Lung microvascular endothelial cell (primary cell): ENCODE data around the gene E4F1. TPM values are rescaled to one million over a fixed set of nuclear protein-coding genes. Genes with fewer than 3 reads are reported as not detected.
"Not testable (repeated sequence)": the region's sequence is repeated elsewhere in the genome, so short reads cannot be mapped to it uniquely, and the experiment has no call there.

Source experiments
- DNase-seq, 2 donors: peaks; one replicate each; pipeline versions ENCODE4 v3.0.0 to v3.0.0-alpha.2; 2010; ENCODE audit warnings: low read depth in 2 of 2
- total RNA-seq: library from RNA; depleted of rRNA; stranded (reverse); fragments of >200 nt; gene quantifications from 2 replicates; pipeline ENCODE4 v1.2.1, GENCODE V29; 2014

The E4F1 gene
- total RNA-seq, 1 donor from 2014 or later = 20.8 TPM

DNA sequence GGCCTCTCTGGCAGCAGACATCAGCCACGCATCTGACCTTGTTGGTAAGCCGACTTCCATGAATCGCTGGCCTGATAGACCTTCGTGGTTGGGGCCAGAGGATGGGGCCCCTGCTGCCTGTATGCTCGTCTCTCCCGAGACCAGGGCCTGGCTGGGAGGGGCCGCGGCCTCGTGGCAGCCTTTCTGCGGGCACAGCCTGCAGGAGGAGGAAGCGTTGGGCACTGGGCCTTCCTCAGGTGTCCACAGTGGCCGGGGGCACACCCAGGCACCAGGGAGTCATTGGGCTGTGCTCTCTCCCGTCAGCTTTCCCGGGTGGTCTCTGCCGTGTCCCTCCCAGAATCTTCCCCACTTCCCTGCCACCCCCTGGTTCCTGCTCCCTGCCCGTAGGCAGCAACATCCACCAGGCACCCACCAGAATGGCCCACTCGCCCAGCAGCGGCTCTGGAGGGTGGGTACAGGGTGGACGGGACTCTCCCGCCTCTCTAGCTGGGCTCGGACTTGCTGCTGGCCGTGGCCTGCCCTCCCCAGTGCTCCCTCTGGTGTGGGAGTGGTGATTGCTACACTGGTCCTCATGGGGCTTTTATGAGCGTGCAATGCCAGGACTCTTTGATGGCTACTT lies 6.3 kb downstream of the E4F1 start:
- no peak for DNase-seq

DNA sequence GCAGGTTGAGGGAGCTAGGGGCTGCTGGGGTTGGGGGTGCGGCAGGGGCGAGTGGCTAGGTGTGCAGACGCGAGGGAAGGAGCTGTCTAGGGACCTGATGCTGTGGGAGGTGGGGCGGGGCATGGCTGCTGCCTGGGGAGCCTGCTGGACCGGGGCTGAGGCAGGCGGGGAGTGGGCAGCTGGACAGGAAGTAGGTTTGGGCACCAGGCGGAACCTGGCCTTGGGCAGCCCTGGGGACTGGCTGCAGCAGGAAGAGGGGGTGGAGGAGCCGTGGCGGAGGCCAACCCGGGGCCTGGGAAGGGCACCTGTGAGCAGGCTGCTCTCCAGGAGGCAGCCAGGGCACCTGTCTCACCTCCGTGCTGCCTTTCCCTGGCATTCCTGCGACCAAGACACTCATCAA lies 7.0 kb downstream of the E4F1 start:
- no peak for DNase-seq

DNA sequence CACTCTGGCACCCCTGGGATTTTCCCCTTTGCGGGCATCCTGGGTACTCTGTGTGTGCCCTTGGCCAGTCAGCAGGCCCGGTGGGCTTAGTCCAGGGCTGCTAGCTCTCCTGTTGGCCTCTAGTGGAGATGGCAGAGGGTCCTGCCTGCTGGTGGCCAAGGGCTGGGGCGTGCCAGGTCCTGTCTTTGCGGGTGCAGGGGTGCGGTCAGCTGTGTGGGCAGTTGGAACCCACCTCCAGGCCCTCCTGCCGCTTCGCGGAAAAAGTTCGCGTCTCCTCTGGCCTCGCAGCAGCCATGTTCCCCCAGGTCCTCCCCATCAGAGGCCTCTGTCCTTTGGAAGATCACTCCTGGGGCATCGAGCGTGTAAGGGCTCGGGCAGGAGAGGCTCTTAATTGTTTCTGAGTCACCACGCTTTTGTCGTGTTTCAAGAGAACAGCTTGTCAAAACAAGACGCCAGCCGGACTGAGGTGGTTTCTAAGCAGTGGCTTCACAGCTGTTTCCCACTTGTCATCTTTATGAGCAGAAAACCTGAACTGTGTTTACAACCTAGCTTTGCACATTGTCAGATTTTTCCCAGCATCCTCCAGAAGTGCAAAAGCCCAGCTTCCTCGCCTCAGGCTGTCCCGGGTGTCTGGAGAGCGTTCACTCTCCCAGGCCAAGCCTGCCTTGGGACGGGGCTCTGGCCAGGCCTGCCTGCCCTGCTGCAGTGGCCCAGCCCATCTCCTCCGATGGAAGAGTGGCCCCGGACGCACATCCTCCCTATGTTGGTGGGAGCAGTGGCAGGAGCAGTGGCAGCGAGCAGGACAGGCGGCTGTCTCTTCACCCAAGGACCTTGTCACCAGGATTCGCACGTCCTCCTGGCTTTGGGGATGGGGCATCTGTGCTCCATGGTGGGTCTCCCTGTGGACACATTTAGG lies 7.9 kb downstream of the E4F1 start:
- DNase-seq = no peak

DNA sequence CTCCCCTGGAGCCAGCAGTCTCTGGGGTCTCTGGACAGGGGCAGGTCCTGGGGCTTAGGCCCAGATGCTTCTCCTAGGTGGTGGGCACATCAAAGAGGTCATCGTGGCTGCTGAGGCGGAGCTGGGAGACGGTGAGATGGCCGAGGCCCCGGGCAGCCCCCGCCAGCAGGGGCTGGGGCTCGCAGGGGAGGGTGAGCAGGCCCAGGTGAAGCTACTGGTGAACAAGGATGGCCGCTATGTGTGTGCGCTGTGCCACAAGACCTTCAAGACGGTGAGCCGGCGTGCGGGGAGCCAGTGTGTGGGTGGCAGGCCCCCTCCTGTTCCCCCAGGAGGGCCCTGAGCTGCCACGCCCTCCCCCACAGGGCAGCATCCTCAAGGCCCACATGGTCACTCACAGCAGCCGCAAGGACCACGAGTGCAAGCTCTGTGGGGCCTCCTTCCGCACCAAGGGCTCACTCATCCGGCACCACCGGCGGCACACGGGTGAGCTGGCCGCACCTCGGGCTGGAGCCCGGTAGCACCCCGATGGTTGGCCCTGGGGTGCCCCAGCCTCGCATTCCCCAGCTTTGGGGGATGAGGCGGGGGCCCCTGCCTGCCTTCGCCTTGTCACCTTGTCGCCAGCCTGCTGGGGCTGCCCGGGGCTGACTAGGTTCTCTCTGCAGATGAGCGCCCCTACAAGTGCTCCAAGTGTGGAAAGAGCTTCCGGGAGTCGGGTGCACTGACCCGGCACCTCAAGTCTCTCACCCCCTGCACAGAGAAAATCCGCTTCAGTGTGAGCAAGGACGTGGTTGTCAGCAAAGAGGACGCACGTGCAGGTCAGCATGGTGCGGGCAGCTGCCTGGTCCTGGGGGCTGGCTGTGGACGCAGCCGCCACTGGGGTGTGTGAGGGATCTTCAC lies 9.0 kb downstream of the E4F1 start:
- DNase-seq = no peak

DNA sequence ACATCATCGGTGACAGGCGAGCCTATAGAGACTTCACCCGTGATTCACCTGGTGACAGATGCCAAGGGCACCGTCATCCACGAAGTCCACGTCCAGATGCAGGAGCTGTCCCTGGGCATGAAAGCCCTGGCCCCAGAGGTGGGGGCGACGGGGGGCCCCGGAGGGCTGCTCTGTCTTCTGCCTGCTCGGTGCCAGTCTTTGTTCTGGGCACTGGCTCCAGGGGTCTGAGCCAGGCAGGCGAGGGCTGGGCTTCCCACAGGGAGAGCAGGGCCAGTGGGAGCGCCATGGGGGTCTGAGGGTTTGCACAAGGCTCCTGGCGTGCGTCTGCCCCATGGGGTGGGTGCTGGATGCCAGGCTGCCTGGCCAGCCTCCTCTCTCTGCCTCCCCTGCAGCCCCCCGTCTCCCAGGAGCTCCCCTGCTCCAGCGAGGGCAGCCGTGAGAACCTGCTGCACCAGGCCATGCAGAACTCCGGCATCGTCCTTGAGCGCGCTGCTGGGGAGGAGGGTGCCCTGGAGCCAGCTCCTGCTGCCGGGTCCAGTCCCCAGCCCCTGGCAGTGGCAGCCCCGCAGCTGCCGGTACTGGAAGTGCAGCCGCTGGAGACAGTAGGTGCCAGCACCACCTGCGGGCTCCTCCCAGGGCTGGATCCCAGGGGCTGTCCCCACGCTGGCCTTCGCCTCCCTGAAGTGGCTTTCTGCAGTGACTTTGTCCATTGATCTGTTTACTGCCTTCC lies 9.8 kb downstream of the E4F1 start:
- no peak for DNase-seq

DNA sequence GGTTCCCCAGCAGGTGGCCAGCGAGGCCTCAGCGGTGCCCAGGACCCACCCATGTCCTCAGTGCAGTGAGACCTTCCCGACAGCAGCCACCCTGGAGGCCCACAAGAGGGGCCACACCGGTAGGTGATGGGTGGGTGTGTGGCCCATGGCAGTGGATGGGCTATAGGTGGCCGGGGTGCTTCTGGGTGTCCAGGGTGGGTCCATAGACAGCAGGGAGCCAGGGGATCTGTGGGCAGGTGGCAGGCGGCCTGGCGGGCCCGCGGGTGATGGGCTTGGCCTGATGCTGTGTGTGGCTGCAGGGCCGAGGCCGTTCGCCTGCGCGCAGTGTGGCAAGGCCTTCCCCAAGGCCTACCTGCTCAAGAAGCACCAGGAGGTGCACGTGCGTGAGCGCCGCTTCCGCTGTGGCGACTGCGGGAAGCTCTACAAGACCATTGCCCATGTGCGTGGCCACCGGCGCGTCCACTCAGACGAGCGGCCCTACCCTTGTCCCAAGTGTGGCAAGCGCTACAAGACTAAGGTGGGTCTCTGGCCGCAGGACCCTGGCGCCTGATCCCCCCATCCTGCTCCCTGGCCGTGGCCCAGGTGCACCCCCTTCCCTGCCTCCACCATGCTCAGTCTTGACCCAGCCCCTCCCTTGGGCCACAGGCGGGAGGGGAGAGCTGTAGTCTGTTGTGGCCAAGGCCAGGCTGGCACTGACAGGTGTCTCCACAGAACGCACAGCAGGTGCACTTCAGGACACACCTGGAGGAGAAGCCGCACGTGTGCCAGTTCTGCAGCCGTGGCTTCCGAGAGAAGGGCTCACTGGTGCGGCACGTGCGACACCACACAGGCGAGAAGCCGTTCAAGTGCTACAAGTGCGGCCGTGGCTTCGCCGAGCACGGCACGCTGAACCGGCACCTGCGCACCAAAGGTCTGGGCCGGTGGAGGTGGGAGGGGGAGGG lies 10.8 kb downstream of the E4F1 start:
- no peak for DNase-seq

DNA sequence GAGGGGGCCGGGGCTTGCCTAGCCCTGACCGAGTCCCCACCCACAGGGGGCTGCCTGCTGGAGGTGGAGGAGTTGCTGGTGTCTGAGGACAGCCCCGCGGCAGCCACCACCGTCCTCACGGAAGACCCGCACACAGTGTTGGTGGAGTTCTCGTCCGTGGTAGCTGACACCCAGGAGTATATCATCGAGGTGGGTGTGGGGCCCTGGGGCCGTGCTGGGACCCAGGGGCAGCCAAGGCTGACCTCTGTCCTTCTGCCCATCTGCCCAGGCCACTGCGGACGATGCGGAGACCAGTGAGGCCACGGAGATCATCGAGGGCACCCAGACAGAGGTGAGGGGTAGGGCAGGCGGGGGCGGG lies 11.4 kb downstream of the E4F1 start:
- no peak for DNase-seq

DNA sequence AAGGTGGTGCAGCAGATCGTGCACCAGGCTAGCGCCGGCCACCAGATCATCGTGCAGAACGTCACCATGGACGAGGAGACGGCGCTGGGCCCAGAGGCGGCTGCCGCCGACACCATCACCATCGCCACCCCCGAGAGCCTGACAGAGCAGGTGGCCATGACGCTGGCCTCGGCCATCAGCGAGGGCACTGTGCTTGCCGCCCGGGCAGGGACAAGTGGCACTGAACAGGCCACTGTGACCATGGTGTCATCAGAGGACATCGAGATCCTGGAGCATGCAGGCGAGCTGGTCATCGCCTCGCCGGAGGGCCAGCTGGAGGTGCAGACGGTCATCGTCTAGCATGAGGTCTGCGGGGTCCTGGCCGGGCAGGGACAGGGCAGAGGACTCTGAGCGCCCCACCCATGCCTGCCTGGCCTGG lies 11.9 kb downstream of the E4F1 start:
- no peak for DNase-seq

DNA sequence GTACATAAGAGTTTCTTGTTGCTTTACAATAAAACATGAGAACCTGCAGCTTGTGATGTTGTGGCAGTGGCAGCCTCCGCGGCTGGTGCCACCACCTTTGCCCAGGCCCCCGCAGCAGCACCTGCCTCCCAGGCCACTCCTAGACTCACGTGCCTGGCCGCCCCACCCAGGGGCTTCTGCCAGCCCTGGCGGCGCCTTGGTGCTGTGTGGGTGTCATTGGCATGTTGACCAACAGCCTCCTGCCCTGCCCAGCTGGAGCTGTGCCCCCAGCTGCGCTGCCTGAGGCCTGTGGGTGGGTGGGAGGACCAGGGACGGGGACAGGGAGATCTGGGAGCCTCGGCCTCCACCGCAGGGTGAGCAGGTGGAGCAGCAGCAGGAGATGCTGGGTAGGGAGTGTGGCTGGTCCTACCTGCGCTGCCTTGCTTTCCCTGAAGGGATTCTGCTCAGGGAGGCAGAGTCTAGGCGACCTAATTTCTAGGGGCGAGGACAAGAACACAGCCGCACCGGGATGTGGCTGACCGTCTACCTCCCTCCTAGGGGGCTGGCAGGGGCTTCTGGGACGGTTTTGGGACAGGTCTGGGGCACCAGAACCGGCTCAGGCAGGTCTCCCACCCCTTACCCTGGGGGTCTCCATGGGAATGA lies 12.4 kb downstream of the E4F1 start:
- DNase-seq = no peak

DNA sequence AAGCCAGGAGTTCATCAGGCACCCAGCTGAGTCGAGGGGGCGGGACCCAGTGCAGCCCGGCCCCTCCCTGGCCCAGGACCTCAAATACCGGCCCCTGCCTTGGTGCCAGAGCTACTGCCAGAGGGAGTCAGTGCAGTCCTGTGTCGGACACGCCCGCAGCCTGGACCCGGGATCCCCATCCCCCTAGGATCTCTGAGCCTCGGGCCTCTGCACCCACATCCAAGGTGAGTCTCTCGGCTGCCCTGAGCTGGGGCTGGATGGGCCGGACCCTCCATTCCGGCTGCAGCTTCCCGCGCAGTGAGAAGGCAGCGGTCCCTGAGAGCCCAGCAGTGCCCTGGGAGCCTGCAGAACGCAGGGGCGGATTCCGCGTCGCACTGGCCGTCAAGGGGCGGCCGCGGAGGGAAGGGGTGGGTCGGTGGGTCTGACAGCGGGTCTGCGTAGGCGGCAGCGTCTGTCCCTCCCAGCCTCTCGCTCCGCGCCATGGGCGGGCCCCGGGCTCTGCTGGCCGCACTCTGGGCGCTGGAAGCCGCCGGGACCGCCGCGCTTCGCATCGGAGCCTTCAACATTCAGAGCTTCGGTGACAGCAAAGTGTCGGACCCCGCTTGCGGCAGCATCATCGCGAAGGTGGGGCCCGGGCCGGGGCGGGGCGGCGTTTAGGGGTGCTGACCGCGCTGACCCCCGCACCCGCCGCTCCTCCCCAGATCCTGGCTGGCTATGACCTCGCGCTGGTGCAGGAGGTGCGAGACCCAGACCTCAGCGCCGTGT lies 13.1 kb downstream of the E4F1 start, which contains the start of gene DNASE1L2:
DNASE1L2 (plus strand) TSS at position 108 of the 765 bp plus-strand sequence; CDS start at position 481, 373 bp downstream.
- DNase-seq = peak in 1 of 2 donors; percentile 51

DNA sequence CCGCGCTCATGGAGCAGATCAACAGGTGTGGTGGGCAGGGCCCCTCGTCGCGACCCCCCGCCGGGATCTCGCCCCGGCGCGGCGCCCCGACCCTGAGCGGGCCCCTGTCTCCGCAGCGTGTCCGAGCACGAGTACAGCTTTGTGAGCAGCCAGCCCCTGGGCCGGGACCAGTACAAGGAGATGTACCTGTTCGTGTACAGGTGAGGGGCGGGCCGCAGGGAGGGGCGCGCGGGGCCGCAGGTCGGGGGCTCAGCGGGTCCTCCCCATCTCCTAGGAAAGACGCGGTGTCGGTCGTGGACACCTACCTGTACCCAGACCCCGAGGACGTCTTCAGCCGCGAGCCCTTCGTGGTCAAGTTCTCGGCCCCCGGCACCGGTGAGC lies 13.7 kb downstream of the E4F1 start:
- no peak for DNase-seq

DNA sequence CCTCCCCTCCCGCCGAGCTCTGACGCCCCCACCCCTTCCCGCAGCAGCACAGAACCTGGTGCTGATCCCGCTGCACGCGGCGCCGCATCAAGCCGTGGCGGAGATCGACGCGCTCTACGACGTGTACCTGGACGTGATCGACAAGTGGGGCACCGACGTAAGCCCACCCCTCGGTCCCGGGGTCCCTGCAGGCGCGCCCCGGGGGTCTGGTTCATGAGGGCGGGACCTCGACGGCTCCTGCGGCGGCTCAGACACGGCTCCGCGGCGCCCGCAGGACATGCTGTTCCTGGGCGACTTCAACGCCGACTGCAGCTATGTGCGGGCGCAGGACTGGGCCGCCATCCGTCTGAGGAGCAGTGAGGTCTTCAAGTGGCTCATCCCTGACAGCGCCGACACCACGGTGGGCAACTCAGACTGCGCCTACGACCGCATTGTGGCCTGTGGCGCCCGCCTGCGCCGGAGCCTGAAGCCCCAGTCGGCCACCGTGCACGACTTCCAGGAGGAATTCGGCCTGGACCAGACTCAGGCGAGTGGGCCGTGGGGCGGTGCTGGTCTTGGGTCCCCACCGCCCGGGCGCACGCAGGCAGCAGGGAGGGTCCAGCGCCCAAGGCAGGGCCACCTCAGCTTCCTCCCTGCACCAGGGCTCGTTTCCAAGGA lies 14.2 kb downstream of the E4F1 start:
- no peak for DNase-seq

DNA sequence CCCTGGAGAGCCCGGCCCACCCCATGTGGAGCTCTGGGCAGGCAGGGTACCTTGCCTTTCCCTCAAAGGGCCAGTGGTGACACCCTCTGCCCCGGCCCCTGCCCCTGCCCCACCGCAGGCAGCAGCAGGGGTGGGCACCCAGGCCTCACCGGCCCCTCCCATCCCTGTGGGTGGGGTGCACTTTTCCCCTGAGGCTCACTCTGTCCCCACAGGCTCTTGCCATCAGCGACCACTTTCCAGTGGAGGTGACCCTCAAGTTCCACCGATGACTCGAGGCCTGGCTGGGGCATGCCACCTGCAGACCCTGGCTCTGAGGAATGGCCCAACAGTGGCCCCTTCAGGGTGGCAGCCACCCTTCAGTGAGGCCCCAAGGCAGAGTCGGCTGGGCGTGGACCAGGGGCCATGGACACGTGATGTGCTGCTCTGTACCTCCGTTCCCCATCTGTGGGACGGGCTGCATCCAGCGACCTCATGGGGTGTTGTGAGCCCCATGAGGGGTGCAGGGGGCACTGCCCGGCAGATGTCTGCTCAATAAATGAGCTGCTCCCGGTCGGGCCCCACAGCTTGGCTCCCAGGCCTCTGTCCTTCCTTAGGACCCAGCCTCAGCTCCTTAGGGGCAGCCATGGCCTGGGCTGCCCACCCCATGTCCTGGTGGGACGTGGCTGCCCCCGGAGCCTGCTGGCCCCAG lies 14.9 kb downstream of the E4F1 start:
- DNase-seq = no peak

DNA sequence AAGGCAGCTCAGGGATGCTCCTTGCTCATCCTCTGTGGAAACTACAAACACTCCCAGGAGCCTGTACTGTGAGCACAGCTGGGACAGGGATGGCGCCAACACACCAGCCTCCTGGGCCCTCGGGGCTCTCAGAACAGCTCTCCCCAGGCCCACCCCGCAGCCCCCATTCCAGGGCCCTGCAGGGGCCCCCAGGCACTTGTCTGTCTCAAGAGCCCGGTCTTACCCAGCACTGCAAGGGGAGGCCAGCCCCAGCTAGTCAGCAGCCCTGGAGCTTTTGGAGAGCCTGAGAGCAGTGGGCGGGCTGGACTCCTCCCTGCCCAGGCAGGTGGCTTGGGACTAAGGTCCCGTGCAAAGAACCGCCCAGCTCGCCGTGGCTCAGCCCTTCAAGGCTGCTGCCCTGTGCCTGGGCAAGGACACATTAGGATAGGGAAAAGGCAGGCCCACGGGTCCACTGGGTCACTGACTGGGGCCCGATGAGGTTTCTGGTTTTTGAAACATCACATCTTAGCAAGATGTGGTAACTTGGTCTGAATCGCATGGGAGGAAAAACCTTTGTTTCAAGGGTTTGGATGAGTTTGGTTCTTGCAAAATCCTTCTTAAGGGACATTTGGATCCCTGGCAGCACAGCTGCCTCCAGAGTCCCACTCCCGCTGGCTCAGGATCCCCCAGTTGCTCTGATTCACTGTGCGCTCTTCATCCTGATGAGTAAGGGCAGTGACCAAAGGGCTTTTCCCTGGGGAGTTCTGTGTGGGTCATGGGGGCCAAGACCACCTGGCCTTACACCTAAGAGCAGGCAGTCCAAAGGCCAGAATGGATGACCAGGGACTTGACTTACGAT lies 15.7 kb downstream of the E4F1 start:
- no peak for DNase-seq

DNA sequence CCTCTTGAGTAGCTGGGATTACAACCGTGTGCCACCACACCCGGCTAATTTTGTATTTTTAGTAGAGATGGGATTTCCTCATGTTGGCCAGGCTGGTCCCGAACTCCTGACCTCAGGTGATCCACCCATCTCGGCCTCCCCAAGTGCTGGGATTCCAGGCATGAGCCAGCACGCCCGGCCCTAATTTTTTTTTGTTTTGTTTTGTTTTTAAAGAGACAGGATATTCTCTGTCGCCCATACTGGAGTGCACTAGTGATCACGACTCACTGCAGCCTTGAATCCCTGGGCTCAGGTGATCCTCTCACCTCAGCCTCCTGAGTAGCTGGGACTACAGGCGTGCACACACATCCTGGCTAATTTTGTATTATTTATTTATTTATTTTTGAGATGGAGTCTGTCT lies 16.9 kb downstream of the E4F1 start:
- DNase-seq = not testable (repeated sequence)

DNA sequence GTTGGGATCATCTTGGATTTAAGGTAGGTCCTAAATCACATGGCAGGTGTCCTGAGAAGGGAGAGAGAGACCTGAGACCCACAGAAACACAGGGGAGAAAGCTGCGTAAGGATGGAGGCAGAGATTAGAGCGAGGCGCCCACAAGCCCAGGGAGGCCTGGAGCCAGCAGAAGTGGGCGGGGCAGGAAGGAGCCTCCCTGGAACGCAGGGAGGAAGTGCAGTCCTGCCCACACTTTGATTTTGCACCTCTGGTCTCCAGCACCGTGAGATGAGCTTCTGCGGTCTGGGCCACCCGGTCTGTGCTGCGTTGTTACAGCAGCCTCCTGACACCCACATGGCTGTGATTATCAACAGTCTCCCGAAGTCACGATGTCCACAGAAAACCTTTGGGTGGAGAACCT lies 19.2 kb downstream of the E4F1 start:
- no peak for DNase-seq

DNA sequence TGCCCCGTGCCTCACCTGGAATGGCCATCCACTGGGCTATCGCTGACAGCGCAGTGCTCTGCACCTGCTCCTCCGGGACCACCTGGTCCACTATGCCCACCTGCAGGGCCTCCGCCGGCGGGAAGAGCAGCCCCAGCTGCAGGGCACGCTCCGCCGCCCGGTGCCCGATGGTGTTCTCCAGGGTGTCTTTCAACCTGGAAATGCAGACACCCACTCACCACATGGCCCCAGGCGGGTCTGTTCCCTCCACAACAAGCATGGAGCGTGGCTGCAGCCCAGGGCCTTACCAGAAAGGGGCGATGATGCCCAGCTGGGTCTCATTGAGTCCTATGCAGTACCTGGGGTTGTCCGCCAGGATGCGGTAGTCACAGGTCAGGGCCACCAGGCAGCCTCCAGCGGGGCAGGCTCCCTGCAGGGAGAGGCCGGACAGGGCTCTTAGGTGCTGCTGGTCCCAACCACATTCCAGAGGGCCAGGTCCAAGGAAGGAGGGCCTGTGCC lies 19.7 kb downstream of the E4F1 start:
- DNase-seq = no peak
